ENCODE data around the gene SNUPN.
"Not testable (repeated sequence)": the region's sequence is repeated elsewhere in the genome, so short reads cannot be mapped to it uniquely, and the experiment has no call there.

Gene SNUPN

GRCh38 chr15:75590239-75590638 lies 35.3 kb downstream of the SNUPN start:
- Histone ChIP-seq H3K79me2 (ENCODE audit: insufficient read depth, low read length) (no peaks in the 10 kb centered on the region), H3K4me2 (ENCODE audit: low read length) (no peak overlapping the region), H3K27ac (ENCODE audit: low read depth, low read length, poor library complexity, severe bottlenecking) (no peak overlapping the region), H2AFZ (ENCODE audit: low read length) (no peak overlapping the region), H3F3A (ENCODE audit: insufficient read depth, low read length) (no peaks in the 10 kb centered on the region), H4K20me1 (ENCODE audit: insufficient read depth, low read length) (no peaks in the 10 kb centered on the region), H3K36me3 (ENCODE audit: insufficient read depth, low read length) (peaks cover 7% of the 10 kb centered on the region; the same call in 1 of the 2 replicates), H3K9me2 (ENCODE audit: low read depth, low read length) (no peaks in the 10 kb centered on the region), H3K9me3 (ENCODE audit: low read length) (no peaks in the 10 kb centered on the region), H3K4me1 (ENCODE audit: insufficient read depth, low read length, severe bottlenecking) (no peaks in the 10 kb centered on the region), H3K9ac (ENCODE audit: low read length) (no peak overlapping the region), H3K27me3 (ENCODE audit: insufficient read depth, low read length) (no peaks in the 10 kb centered on the region), H3K4me3 (ENCODE audit: low read depth, low read length, poor library complexity, severe bottlenecking) (no peak overlapping the region)
- TF ChIP-seq CTCF (IDR thresholded peaks at IDR 0.05; ENCODE audit: low read length) (no peak), EZH2 (IDR thresholded peaks at IDR 0.05; ENCODE audit: borderline replicate concordance, low read length) (no peak)

- Histone ChIP-seq H3F3A (ENCODE audit: insufficient read depth, low read length) (no peaks in the 10 kb centered on the region), H3K79me2 (ENCODE audit: insufficient read depth, low read length) (no peaks in the 10 kb centered on the region), H4K20me1 (ENCODE audit: insufficient read depth, low read length) (no peaks in the 10 kb centered on the region), H3K9me3 (ENCODE audit: low read length) (no peaks in the 10 kb centered on the region), H3K9me2 (ENCODE audit: low read depth, low read length) (no peaks in the 10 kb centered on the region), H3K27me3 (ENCODE audit: insufficient read depth, low read length) (no peaks in the 10 kb centered on the region), H3K4me3 (ENCODE audit: low read depth, low read length, poor library complexity, severe bottlenecking) (no peak overlapping the region), H3K9ac (ENCODE audit: low read length) (no peak overlapping the region), H3K4me1 (ENCODE audit: insufficient read depth, low read length, severe bottlenecking) (no peaks in the 10 kb centered on the region), H3K4me2 (ENCODE audit: low read length) (no peak overlapping the region), H2AFZ (ENCODE audit: low read length) (no peak overlapping the region), H3K36me3 (ENCODE audit: insufficient read depth, low read length) (peaks cover under 1% of the 10 kb centered on the region; the same call in 1 of the 2 replicates), H3K27ac (ENCODE audit: low read depth, low read length, poor library complexity, severe bottlenecking) (no peak overlapping the region)
- TF ChIP-seq EZH2 (IDR thresholded peaks at IDR 0.05; ENCODE audit: borderline replicate concordance, low read length) (no peak), CTCF (IDR thresholded peaks at IDR 0.05; ENCODE audit: low read length) (no peak)
These were observed 36.5 kb downstream of the SNUPN start for GRCh38 chr15:75589071-75589470.

- H3F3A ChIP-seq (ENCODE audit: insufficient read depth, low read length); H3K9me3 ChIP-seq (ENCODE audit: low read length); H3K27me3 ChIP-seq (ENCODE audit: insufficient read depth, low read length); H3K4me3 ChIP-seq (ENCODE audit: low read depth, low read length, poor library complexity, severe bottlenecking); H3K4me1 ChIP-seq (ENCODE audit: insufficient read depth, low read length, severe bottlenecking); H3K9me2 ChIP-seq (ENCODE audit: low read depth, low read length); H3K36me3 ChIP-seq (ENCODE audit: insufficient read depth, low read length); H3K27ac ChIP-seq (ENCODE audit: low read depth, low read length, poor library complexity, severe bottlenecking); H3K4me2 ChIP-seq (ENCODE audit: low read length); H4K20me1 ChIP-seq (ENCODE audit: insufficient read depth, low read length); H3K79me2 ChIP-seq (ENCODE audit: insufficient read depth, low read length); H3K9ac ChIP-seq (ENCODE audit: low read length); H2AFZ ChIP-seq (ENCODE audit: low read length): not testable (repeated sequence)
These were observed 39.1 kb downstream of the SNUPN start for GRCh38 chr15:75586422-75586821.

GRCh38 chr15:75584121-75584520 lies 41.4 kb downstream of the SNUPN start:
- Histone ChIP-seq H3K9me3 (ENCODE audit: low read length) (no peaks in the 10 kb centered on the region), H3K4me3 (ENCODE audit: low read depth, low read length, poor library complexity, severe bottlenecking) (no peak overlapping the region), H3K27me3 (ENCODE audit: insufficient read depth, low read length) (no peaks in the 10 kb centered on the region), H3K4me1 (ENCODE audit: insufficient read depth, low read length, severe bottlenecking) (peaks cover 5% of the 10 kb centered on the region), H3K9me2 (ENCODE audit: low read depth, low read length) (no peaks in the 10 kb centered on the region), H2AFZ (ENCODE audit: low read length) (no peak overlapping the region), H3K36me3 (ENCODE audit: insufficient read depth, low read length) (no peaks in the 10 kb centered on the region), H3K4me2 (ENCODE audit: low read length) (no peak overlapping the region), H3K79me2 (ENCODE audit: insufficient read depth, low read length) (no peaks in the 10 kb centered on the region), H4K20me1 (ENCODE audit: insufficient read depth, low read length) (no peaks in the 10 kb centered on the region), H3K27ac (ENCODE audit: low read depth, low read length, poor library complexity, severe bottlenecking) (no peak overlapping the region), H3F3A (ENCODE audit: insufficient read depth, low read length) (no peaks in the 10 kb centered on the region), H3K9ac (ENCODE audit: low read length) (no peak overlapping the region)
- no peak for TF ChIP-seq CTCF (IDR thresholded peaks at IDR 0.05; ENCODE audit: low read length)
- no peak for TF ChIP-seq EZH2 (IDR thresholded peaks at IDR 0.05; ENCODE audit: borderline replicate concordance, low read length)
